Immature natural killer cell (primary cell): ENCODE data around the gene NEURL1B. TPM values are rescaled to one million over a fixed set of nuclear protein-coding genes. Genes with fewer than 3 reads are reported as not detected.

Experiments used
- DNase-seq, 3 donors: peaks; one replicate each; pipeline ENCODE4 v3.0.0; 2022; ENCODE audit warnings: mixed read lengths in 1 of 3
- H3K27ac Mint-ChIP-seq, 6 donors: one replicate each; pipeline ENCODE4 v1.8.0; 2020; ENCODE audit warnings: mixed read lengths in 6 of 6, mild to moderate bottlenecking in 5 of 6, inconsistent platforms in 4 of 6, moderate library complexity in 3 of 6
- H3K27me3 Mint-ChIP-seq, 3 donors: one replicate each; pipeline ENCODE4 v1.8.0; 2020 to 2021; ENCODE audit warnings: low read depth in 3 of 3, mild to moderate bottlenecking in 3 of 3, mixed read lengths in 3 of 3, moderate library complexity in 3 of 3, inconsistent platforms in 1 of 3
- H3K36me3 Mint-ChIP-seq, 3 donors: one replicate each; pipeline ENCODE4 v1.8.0; 2020; ENCODE audit warnings: mixed read lengths in 3 of 3, inconsistent platforms in 2 of 3, mild to moderate bottlenecking in 2 of 3
- H3K4me1 Mint-ChIP-seq, 2 donors: one replicate each; pipeline ENCODE4 v1.8.0; 2020; ENCODE audit warnings: inconsistent platforms in 2 of 2, mild to moderate bottlenecking in 2 of 2, mixed read lengths in 2 of 2, moderate library complexity in 1 of 2
- H3K4me3 Mint-ChIP-seq, 5 donors: one replicate each; pipeline ENCODE4 v1.8.0; 2020; ENCODE audit warnings: mild to moderate bottlenecking in 5 of 5, mixed read lengths in 5 of 5, inconsistent platforms in 3 of 5, moderate library complexity in 3 of 5
- H3K9me3 Mint-ChIP-seq, 6 donors: one replicate each; pipeline ENCODE4 v1.8.0; 2020; ENCODE audit warnings: mild to moderate bottlenecking in 6 of 6, mixed read lengths in 6 of 6, inconsistent platforms in 4 of 6, moderate library complexity in 3 of 6
- polyA plus RNA-seq, 3 donors: library from polyadenylated mRNA; unstranded; fragments of 300-500 nt; fragmentation: Illumina TruSeq; gene quantifications; one replicate each; pipeline ENCODE4 v1.2.3, GENCODE V29; 2021

Gene NEURL1B
- polyA plus RNA-seq, 3 donors from 2014 or later = 0.09 TPM; not detected in 2

DNA sequence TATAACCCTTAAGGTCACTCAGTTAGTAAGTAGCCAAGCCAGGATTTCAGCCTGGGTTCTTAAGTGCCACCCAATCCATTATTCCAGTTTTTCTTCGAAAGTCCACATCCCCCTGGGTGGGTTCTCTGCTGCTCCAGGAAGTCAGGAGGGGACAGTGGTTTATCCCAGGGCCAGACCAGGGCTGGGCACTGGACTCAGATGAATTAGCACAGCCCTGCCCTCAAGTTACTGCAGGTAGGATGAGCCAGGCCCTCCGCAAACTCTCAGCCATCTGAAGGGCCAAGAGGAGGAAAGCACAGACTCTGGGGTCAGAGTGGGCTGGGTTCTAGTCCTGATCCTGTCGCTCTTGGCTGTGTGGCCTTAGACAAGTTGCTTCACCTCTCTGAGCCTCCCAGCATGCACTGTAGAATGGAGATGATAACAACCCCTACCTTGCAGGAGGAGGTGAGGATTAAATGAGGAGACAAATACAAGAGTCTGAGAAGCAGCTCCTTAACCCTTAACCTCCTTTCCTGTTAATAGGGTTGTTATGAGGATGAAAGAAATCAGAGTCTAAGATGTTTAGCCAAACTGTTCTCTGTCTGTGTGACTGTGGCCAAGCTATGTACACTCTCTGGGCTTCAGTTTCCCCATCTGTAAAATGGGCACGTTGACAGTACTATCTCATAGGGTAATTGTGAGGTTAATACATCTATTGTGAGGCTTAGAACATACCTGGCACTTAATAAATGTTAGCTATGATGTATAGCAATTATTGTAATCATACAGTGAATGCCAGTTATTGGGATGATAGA, 6.8 kb upstream of the NEURL1B start:
- no peaks in the 10 kb centered on the region for H3K9me3 Mint-ChIP-seq
- H3K27me3 Mint-ChIP-seq = peaks cover 0 to 13% (median 4%) of the 10 kb centered on the region in 3 donors
- DNase-seq = no peak
- H3K4me3 Mint-ChIP-seq = no peak overlapping the region
- no peaks in the 10 kb centered on the region for H3K4me1 Mint-ChIP-seq
- H3K27ac Mint-ChIP-seq = no peak overlapping the region
- H3K36me3 Mint-ChIP-seq = no peaks in the 10 kb centered on the region

DNA sequence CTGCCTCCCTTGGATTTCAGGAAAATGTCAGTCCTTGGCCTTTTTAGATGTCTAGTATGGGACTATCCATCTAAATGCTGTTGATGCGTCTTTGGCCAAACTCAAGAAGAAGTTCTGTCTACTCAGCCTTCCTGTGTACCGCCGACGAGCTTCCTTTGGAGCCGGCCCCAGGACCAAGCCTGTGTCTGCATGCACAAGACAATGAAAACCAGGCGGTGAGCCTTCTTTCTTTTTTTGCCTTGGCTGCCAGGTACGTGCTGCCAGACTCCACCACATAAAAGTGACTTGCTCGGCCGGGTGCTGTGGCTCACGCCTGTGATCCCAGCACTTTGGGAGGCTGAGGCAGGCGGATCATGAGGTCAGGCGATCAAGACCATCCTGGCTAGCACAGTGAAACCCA, 6.0 kb upstream of the NEURL1B start:
- Mint-ChIP-seq H3K27me3 (peaks cover under 1 to 15% (median 3%) of the 10 kb centered on the region in 3 donors), H3K9me3 (no peaks in the 10 kb centered on the region), H3K4me1 (peaks cover under 1 to 1% of the 10 kb centered on the region in 2 donors), H3K4me3 (no peak overlapping the region), H3K36me3 (no peaks in the 10 kb centered on the region), H3K27ac (no peak overlapping the region)
- DNase-seq = no peak

DNA sequence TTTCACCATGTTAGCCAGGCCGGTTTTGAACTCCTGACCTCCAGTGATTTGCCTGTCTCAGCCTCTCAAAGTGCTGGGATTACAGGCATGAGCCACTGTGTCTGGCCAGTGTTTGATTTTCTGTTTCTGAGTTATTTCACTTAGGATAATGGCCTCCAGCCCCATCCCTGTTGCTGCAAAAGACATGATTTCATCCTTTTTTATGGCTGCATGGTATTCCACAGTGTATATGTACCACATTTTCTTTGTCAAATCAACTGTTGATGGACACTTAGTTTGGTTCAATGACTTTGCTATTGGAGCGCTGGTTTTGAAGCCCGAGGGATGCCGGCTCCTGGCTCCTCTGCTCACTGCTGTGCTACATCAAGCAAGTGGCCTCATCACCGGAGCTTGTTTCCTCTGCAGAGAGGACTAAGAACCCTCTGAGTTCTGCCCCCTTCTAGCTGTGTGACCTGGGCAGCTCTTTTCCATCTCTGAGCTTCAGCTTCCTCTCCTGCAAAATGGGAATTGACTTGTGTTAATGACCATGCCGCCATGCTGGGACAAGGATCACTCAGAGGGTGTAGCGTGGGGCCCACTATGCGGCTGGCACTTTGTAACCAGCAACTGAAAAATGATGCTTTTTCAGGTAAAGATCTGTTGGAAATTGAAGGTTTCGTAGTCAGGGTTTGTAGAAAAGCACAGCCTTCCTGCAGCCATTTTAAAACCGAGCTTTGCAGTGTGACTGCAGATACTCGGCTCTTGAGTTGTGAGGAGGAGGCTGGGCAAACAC, 4.6 kb upstream of the NEURL1B start:
- Mint-ChIP-seq H3K36me3 (no peaks in the 10 kb centered on the region), H3K27ac (no peak overlapping the region), H3K4me1 (peaks cover 7 to 8% of the 10 kb centered on the region in 2 donors), H3K27me3 (peaks cover 5 to 17% (median 8%) of the 10 kb centered on the region in 3 donors), H3K4me3 (no peak overlapping the region), H3K9me3 (no peaks in the 10 kb centered on the region)
- DNase-seq = no peak

DNA sequence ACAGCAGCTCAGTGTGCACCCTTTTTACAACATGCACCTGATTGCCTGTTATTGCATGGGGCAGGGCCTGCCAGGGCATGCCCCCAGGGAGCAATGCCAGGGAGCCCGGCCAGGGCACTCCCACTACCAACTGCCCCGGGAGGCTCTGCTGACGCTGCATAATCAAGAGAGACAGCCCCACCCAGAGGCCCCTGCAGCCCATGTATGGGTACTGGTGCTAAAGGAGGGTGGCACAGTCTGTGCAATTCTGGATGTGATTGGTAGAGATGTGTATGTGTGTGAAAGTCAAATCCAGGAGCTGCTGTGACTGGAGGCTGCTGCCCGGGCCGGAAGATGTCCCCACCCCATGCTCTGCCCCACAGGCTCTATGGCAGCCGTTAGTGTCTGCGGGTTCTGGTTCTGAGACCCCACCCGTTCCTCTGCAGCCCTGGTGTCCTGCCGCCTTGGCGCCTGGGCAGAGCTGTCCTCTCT, 3.9 kb upstream of the NEURL1B start:
- no peak overlapping the region for H3K27ac Mint-ChIP-seq

DNA sequence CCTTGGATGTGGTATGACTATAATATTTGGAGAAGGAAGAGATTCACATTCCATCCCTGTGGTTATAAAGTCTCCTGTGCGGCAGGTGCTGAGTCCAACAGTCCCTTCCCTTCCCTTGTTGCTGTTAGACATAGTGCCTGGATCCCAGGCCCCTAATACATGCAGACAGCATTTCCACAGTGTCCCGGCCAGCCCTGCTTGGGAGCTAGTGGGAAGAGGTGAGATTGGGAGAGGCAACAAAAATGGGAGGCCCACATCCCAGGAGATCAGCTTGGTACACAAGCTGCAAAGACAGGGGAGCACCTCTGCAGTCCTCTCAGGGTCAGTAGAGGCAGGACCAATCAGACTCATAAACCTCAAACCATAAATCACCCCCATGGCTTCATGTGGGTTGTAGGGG, 3.3 kb upstream of the NEURL1B start:
- no peak overlapping the region for H3K4me3 Mint-ChIP-seq
- H3K27ac Mint-ChIP-seq = no peak overlapping the region
- peaks cover 5 to 20% (median 8%) of the 10 kb centered on the region in 3 donors for H3K27me3 Mint-ChIP-seq
- DNase-seq = no peak
- no peaks in the 10 kb centered on the region for H3K36me3 Mint-ChIP-seq
- H3K9me3 Mint-ChIP-seq = no peaks in the 10 kb centered on the region
- peaks cover 8 to 13% of the 10 kb centered on the region in 2 donors for H3K4me1 Mint-ChIP-seq

More for the DNA sequence above, 3.9 kb upstream of the NEURL1B start:
- peaks cover 8 to 9% of the 10 kb centered on the region in 2 donors for H3K4me1 Mint-ChIP-seq
- H3K36me3 Mint-ChIP-seq = no peaks in the 10 kb centered on the region
- DNase-seq = no peak
- peaks cover 5 to 19% (median 8%) of the 10 kb centered on the region in 3 donors for H3K27me3 Mint-ChIP-seq
- no peak overlapping the region for H3K4me3 Mint-ChIP-seq
- no peaks in the 10 kb centered on the region for H3K9me3 Mint-ChIP-seq

DNA sequence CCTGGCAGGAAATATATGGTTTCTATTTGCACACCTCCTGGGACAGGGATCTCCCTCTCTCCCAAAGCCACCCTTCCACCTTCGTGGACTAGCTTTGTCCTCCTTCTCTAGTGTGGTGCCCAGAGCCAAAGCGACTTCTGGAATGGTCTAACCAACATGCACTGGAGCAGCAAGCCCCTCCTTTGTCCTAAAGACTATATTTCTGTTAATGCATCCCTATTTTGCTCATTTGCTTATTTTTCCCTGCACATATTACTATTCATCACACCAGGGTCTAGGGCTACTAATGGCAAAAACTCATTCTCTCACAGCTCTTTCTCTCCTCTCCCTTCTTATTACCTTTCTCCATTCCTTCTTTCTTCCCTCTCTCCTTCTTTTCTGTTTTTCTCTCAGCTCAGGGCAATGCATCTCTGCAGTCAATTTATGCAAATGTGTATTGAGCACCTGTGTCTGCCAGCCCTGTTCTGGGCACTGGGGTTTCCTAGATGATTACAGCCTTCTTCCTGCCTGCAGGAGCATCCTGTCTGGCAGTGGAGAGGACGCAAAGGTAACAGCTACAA, 2.8 kb upstream of the NEURL1B start:
- H3K9me3 Mint-ChIP-seq = no peaks in the 10 kb centered on the region
- peaks cover 7 to 20% (median 8%) of the 10 kb centered on the region in 3 donors for H3K27me3 Mint-ChIP-seq
- no peaks in the 10 kb centered on the region for H3K36me3 Mint-ChIP-seq
- DNase-seq = no peak
- H3K4me3 Mint-ChIP-seq = no peak overlapping the region
- H3K27ac Mint-ChIP-seq = peak overlapping the region in 1 of 6 donors; percentile 15
- H3K4me1 Mint-ChIP-seq = peaks cover 8 to 13% of the 10 kb centered on the region in 2 donors

DNA sequence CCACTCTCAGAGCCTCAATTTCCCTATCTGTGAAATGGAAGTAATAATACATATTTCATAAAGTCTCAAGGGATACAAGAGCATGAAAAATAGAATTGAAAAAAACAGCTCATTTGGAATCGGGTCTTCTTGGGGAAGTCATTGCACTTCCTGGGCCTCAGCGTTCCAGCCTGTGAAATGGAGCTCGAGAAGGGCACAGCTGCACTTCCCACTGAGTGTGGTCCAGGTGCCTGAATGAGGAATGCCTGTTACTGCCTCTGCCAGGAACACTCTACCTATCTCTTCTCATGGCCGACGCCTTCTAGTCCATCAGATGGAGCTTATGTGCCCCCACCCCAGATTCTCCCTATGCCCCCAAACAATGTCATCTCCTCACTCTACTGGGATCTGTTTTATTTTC, 924 bp upstream of the NEURL1B start:
- H3K9me3 Mint-ChIP-seq = no peaks in the 10 kb centered on the region
- peaks cover 8 to 13% of the 10 kb centered on the region in 2 donors for H3K4me1 Mint-ChIP-seq
- H3K27me3 Mint-ChIP-seq = peaks cover 7 to 19% (median 8%) of the 10 kb centered on the region in 3 donors
- peak overlapping the region; percentile 33 to 66 (median 58) for H3K4me3 Mint-ChIP-seq
- no peaks in the 10 kb centered on the region for H3K36me3 Mint-ChIP-seq
- no peak overlapping the region for H3K27ac Mint-ChIP-seq
- no peak for DNase-seq

DNA sequence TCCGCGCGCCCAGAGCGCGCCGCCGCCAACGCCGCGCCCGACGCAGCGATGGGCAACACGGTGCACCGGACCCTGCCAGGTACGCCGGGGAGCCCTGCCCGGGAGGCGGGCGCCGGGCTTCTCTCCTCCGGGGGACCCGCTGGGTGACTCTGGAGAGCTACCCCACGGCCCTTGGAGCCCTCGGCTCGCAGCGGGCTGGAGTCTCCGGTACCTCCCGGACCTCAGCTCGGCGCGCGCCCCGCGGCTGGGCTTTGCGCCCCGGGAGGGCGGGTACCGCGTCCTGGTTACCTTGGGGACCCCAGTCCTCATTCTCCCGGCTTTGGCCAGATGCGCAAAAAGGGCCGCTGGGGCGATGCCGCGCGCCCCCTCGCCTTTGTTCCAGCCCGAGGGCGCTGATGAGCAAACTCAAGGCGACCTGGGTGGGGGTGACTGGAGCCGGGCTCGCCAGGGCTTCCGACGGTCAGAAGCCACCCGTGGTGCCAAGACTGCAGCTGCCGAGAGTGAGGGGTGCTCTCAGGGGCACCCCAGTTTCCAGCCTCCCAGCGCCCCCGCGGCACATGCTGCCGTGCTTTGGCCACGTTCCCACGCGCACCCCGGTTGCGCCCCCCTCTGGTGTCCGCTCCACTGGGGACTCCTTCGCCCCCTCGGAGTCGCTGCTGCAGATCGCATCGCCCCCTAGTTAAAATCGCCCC, 442 bp downstream of the NEURL1B start:
- peak overlapping the region in 4 of 5 donors; percentile 21 to 60 (median 36) for H3K4me3 Mint-ChIP-seq
- H3K4me1 Mint-ChIP-seq = peaks cover 8 to 13% of the 10 kb centered on the region in 2 donors
- peaks cover 7 to 16% (median 10%) of the 10 kb centered on the region in 3 donors for H3K27me3 Mint-ChIP-seq
- DNase-seq = peak in 1 of 3 donors; percentile 10
- no peak overlapping the region for H3K27ac Mint-ChIP-seq
- no peaks in the 10 kb centered on the region for H3K9me3 Mint-ChIP-seq
- no peaks in the 10 kb centered on the region for H3K36me3 Mint-ChIP-seq

DNA sequence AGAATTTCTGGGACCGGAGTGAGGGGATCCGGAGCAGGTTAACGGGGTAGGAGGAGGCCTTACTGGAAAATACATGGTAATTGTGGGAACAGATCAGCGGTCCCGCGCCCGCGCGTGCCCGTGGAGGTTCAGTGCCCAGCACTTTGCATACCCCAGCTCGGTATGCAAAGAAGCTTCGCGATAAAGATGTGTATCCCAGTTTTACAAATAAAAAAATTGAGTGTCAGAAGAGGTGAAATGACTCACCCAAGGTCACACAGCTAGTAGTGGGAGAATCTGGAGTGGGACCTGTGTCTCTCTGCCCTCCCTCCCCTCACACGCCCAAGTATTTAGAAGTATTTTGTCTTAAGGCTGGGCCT, 967 bp downstream of the NEURL1B start:
- DNase-seq = no peak
- Mint-ChIP-seq H3K27me3 (peaks cover 7 to 14% (median 10%) of the 10 kb centered on the region in 3 donors), H3K27ac (no peak overlapping the region), H3K36me3 (no peaks in the 10 kb centered on the region), H3K9me3 (no peaks in the 10 kb centered on the region), H3K4me1 (peaks cover 8 to 13% of the 10 kb centered on the region in 2 donors), H3K4me3 (peak overlapping the region in 4 of 5 donors; percentile 21 to 66 (median 40))

DNA sequence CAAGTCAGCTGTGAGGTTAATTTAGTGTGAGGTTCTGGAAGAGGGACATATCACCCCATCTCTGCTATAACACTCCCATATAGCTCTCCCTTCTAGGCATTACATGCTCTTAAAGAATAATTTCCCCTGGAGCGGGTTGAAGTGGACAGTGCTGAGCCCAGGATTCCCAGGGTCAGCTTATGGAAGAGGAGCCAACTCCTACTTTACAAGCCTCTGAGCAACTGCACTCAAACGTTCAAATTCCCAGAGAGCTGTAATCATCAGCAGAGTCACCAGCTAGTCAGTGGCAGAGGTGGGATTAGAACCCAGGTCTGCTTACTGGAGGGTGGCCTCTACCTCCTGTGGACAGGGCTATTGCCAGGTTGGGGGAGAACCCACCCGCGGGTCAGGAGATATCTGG, 1.4 kb downstream of the NEURL1B start:
- peak overlapping the region in 4 of 5 donors; percentile 38 to 66 (median 42) for H3K4me3 Mint-ChIP-seq
- no peak overlapping the region for H3K27ac Mint-ChIP-seq
- no peak for DNase-seq
- peaks cover 7 to 12% (median 10%) of the 10 kb centered on the region in 3 donors for H3K27me3 Mint-ChIP-seq
- no peaks in the 10 kb centered on the region for H3K9me3 Mint-ChIP-seq
- H3K36me3 Mint-ChIP-seq = no peaks in the 10 kb centered on the region
- H3K4me1 Mint-ChIP-seq = peaks cover 8 to 13% of the 10 kb centered on the region in 2 donors

DNA sequence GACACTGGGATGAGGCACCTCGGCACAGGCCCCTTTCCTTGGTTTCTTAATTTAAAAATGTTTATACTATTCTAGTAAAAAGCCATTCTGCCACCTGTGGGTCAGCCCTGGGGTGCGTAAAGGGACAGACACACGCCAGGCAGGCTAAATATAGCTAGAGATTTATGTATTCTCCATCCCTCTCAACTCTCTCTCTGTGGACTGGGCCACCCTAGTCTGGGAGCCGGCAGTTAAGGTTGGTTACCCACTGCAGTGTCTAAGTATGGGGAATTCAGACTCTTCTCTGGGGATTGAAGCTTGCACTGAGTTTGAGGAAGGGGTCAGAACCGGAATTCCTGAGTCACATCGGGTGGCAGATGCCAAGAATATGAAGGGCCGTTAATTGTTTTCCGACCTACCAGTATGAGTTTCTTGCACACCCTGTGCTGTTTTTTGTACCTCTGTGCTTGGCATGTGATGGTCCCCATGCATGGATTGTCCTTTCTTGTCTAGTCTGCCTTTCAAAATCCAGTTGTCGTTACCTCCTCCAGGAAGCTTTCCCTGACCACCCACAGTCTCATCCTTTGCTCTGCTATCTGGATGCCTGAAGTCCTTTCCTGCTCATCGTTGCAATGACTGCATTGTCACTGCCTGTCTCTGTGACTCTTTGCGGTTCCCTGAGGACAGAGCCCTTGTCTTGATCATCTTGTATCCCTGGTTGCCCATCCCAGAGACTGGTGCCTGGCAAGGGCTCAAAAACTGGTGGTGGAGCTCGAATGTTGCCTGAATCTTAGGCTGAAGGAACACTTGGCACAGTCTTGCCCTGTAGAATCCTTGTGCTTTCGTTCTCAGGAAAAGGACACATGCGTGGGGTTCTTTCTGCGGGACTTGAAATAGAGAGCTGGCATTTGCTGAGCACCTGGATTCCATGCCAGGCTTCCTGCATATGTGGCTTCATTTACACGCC, 2.1 kb downstream of the NEURL1B start:
- Mint-ChIP-seq H3K27ac (no peak overlapping the region), H3K9me3 (no peaks in the 10 kb centered on the region), H3K36me3 (no peaks in the 10 kb centered on the region), H3K4me3 (peak overlapping the region in 3 of 5 donors; percentile 29 to 66 (median 64)), H3K27me3 (peaks cover 7 to 10% (median 9%) of the 10 kb centered on the region in 3 donors), H3K4me1 (peaks cover 8 to 13% of the 10 kb centered on the region in 2 donors)
- DNase-seq = no peak

DNA sequence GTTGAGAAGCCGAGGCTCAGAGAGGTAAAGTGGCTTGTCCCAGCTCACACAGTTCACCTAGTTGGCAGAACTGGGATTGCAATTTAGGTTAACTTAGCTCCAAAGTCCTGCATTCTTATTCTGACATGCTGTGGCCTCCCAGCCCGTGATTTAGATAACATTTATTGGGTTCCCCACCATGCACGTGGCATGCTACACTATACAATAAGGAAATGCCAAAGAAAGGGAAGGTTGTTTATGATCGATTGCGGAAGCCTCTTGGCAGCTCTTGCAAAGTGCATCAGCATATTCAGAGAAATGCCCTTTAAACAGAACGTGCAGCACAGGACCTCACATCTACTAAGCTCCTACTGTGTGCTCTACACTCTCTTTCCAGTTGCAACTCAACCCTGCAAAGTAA, 3.2 kb downstream of the NEURL1B start:
- Mint-ChIP-seq H3K4me1 (peaks cover 8 to 13% of the 10 kb centered on the region in 2 donors), H3K4me3 (no peak overlapping the region), H3K27me3 (peaks cover 7 to 9% (median 7%) of the 10 kb centered on the region in 3 donors), H3K36me3 (no peaks in the 10 kb centered on the region), H3K27ac (no peak overlapping the region), H3K9me3 (no peaks in the 10 kb centered on the region)
- DNase-seq = no peak
